ENCODE measurements around the gene SOAT1. TPM values are rescaled to one million over a fixed set of nuclear protein-coding genes. Genes with fewer than 3 reads are reported as not detected.
"Not testable (repeated sequence)": the region's sequence is repeated elsewhere in the genome, so short reads cannot be mapped to it uniquely, and the experiment has no call there.

SOAT1 gene
- total RNA-seq, 1 experiment from 2014 or later = 41.8 TPM

- no peak for DNase-seq (ENCODE audit: low spot score)
- in situ Hi-C loops (cut with HindIII; ENCODE audit: low sequenced_read_pairs) = no loop called here
Measured at GRCh38 chr1:179340918-179341317, 47.3 kb downstream of the SOAT1 start.

GRCh38 chr1:179341943-179342547 lies 48.4 kb downstream of the SOAT1 start:
- in situ Hi-C loops (cut with HindIII; ENCODE audit: low sequenced_read_pairs) = no loop called here
- DNase-seq (ENCODE audit: low spot score) = no peak

- DNase-seq (ENCODE audit: low spot score) = no peak
- in situ Hi-C loops (cut with HindIII; ENCODE audit: low sequenced_read_pairs) = no loop called here
Measured at GRCh38 chr1:179342740-179343404, 49.3 kb downstream of the SOAT1 start.

GRCh38 chr1:179351281-179351680 lies 57.7 kb downstream of the SOAT1 start:
- no peak for DNase-seq (ENCODE audit: low spot score)
- in situ Hi-C loops (cut with HindIII; ENCODE audit: low sequenced_read_pairs) = no loop called here

GRCh38 chr1:179352236-179352635 lies 58.6 kb downstream of the SOAT1 start:
- in situ Hi-C loops (cut with HindIII; ENCODE audit: low sequenced_read_pairs) = no loop called here
- DNase-seq (ENCODE audit: low spot score) = no peak

GRCh38 chr1:179353546-179353945 lies 59.9 kb downstream of the SOAT1 start:
- no peak for DNase-seq (ENCODE audit: low spot score)
- in situ Hi-C loops (cut with HindIII; ENCODE audit: low sequenced_read_pairs) = no loop called here

GRCh38 chr1:179361631-179362030 lies 68.0 kb downstream of the SOAT1 start:
- in situ Hi-C loops (cut with HindIII; ENCODE audit: low sequenced_read_pairs); DNase-seq (ENCODE audit: low spot score): not testable (repeated sequence)

- peak; percentile 76 for DNase-seq (ENCODE audit: low spot score)
- in situ Hi-C loops (cut with HindIII; ENCODE audit: low sequenced_read_pairs) = no loop called here
Measured at GRCh38 chr1:179365342-179366092, 71.9 kb downstream of the SOAT1 start, which contains the start of gene AXDND1. Gene AXDND1, plus strand, starts transcription at chr1:179365971. Its CDS starts 539 bp downstream, at chr1:179366510.

GRCh38 chr1:179366093-179366800 lies 72.7 kb downstream of the SOAT1 start:
- in situ Hi-C loops (cut with HindIII; ENCODE audit: low sequenced_read_pairs) = no loop called here
- DNase-seq (ENCODE audit: low spot score) = peak; percentile 19

GRCh38 chr1:179369751-179370341 lies 76.2 kb downstream of the SOAT1 start:
- peak; percentile 79 for DNase-seq (ENCODE audit: low spot score)
- in situ Hi-C loops (cut with HindIII; ENCODE audit: low sequenced_read_pairs) = no loop called here

GRCh38 chr1:179372160-179372559 lies 78.6 kb downstream of the SOAT1 start:
- in situ Hi-C loops (cut with HindIII; ENCODE audit: low sequenced_read_pairs) = no loop called here
- no peak for DNase-seq (ENCODE audit: low spot score)

GRCh38 chr1:179376223-179376622 lies 82.6 kb downstream of the SOAT1 start:
- in situ Hi-C loops (cut with HindIII; ENCODE audit: low sequenced_read_pairs) = no loop called here

GRCh38 chr1:179380299-179380698 lies 86.7 kb downstream of the SOAT1 start:
- in situ Hi-C loops (cut with HindIII; ENCODE audit: low sequenced_read_pairs) = no loop called here
- DNase-seq (ENCODE audit: low spot score) = no peak

More at GRCh38 chr1:179376223-179376622, 82.6 kb downstream of the SOAT1 start:
- no peak for DNase-seq (ENCODE audit: low spot score)

- in situ Hi-C loops (cut with HindIII; ENCODE audit: low sequenced_read_pairs) = no loop called here
- no peak for DNase-seq (ENCODE audit: low spot score)
Measured at GRCh38 chr1:179384027-179384426, 90.4 kb downstream of the SOAT1 start.

GRCh38 chr1:179385510-179385909 lies 91.9 kb downstream of the SOAT1 start:
- in situ Hi-C loops (cut with HindIII; ENCODE audit: low sequenced_read_pairs) = no loop called here
- no peak for DNase-seq (ENCODE audit: low spot score)

- in situ Hi-C loops (cut with HindIII; ENCODE audit: low sequenced_read_pairs) = no loop called here
- DNase-seq (ENCODE audit: low spot score) = no peak
Measured at GRCh38 chr1:179393721-179394120, 100.1 kb downstream of the SOAT1 start.

GRCh38 chr1:179399399-179399798 lies 105.8 kb downstream of the SOAT1 start:
- in situ Hi-C loops (cut with HindIII; ENCODE audit: low sequenced_read_pairs); DNase-seq (ENCODE audit: low spot score): not testable (repeated sequence)
